DMS 273 treated with DMSO at 0.1 percent for 48 hours (cell line): ENCODE measurements around the gene ANO4.

Source experiments
- DNase-seq: peaks from one replicate; lab custom pipeline; 2025; lab: John Stamatoyannopoulos, UW

Gene ANO4

DNA sequence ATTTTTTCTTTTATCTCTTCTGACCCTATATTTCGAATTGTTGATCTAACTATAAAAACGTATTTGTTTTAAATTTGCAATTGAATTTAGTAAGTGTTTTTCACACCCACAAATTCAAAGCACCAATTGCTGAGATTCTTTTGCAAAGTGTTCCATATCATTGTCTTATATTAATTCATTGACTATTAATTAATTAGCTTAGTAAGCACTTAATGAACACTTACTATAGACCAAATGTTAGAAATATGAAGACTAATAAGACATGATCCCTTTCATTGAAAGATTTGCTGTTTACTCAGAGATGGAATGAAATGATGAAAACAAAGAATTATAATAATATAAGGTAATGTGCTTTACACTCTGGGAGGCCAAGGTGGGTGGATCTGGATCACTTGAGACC, 14.2 kb downstream of the ANO4 start:
- no peak for DNase-seq

DNA sequence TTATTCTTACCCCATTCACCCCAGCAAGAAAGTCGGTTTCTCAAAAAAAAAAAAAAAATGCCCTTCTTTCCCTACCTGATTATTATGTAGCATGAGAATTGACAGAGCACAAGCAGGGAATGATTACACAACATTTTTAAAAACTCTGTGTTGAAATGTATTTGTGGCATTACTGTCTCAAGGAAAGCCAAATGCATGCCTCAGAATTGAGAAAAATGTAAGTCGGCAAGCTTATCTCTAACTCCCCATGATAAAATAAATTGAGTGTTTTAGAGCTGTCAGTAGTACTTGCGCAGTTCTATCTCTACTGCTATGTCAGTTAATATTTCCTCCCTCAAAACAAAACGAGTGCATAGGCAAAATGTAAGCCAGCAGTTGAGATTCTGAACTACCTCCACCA, 25.7 kb downstream of the ANO4 start:
- DNase-seq = no peak

DNA sequence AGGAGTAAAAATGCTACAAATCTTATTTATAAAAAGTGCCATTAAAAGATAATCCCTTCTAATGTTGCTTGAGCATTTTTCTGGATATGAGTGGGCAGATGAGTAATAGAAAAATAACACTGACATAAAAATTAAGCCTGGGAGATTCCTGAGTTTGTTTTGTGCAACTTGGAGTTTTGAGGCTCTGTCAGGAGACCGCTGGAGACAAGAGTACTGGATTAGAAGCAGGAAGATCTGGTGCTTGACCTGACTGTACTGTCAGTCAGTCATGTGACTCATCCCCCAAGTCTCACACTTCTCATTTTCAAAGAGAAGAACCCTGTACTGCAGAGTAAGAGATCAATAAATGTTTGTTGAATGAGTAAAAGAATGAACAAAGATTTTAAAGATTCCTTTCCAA, 29.4 kb downstream of the ANO4 start:
- DNase-seq = no peak

DNA sequence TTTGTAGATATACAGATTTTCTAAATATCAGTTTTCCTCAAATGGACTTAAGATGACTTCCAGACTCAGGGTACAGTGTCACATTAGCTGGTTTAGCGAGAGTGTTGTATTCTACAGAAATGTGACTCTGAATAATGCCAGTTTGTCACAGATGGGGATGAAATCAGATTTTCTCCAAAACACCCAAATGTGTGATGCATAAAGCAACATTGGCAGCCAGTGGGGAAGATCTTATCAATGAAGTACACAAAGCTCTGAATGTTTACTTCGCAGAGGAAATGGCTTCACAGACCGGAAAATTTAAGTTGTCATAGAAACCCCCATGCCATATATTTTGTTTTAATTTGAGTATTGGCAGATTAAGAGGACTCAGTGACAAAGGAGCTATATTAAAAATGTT, 29.9 kb downstream of the ANO4 start:
- DNase-seq = no peak

DNA sequence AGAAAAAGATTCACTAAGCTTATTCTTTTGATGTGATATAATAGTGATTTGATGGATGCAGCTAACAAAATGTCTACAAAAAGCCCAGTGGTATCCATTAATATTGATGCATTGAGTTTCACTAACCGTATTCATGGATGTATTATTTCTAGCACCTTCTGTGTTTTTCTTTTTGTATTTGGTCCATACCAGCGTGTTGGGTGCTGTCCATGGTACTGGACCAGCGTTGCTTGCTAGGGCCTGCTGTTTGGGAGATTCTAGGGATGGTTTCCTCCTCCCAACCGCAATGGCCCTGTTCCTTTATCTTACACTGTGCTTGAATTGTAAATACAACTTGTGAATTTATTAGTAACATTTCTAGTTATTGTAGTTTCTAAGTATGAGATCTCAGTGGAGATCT, 31.7 kb downstream of the ANO4 start:
- DNase-seq = no peak

DNA sequence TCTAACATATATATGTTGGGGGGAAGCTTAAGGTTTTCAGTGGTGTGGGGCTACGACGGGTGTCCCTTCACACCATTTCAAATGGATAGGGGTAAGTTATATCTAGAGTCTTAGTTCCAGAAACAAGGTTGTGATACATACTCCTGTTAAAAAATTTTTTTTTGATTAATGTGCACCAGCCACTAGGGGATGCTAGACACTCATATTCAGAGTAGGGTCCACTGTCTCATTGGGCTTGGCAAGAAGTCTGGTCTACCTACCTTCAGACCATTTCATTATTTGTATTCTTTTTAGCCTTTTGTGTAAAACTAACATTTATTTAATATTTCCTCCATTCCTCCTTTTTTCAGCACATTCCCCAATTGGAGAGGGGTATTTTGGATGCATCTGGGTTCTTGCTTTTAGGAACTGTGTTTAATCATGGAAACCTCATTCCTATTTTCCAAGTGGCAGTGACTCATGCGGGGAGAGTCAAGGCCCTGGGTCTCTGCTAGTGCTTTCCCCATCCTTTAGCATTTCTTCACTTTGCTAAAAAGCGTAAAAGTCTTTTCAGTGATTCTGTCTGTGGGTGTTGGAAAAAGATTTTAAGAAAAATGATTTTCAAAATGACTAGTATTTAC, 33.4 kb downstream of the ANO4 start:
- peak; percentile 2 for DNase-seq

DNA sequence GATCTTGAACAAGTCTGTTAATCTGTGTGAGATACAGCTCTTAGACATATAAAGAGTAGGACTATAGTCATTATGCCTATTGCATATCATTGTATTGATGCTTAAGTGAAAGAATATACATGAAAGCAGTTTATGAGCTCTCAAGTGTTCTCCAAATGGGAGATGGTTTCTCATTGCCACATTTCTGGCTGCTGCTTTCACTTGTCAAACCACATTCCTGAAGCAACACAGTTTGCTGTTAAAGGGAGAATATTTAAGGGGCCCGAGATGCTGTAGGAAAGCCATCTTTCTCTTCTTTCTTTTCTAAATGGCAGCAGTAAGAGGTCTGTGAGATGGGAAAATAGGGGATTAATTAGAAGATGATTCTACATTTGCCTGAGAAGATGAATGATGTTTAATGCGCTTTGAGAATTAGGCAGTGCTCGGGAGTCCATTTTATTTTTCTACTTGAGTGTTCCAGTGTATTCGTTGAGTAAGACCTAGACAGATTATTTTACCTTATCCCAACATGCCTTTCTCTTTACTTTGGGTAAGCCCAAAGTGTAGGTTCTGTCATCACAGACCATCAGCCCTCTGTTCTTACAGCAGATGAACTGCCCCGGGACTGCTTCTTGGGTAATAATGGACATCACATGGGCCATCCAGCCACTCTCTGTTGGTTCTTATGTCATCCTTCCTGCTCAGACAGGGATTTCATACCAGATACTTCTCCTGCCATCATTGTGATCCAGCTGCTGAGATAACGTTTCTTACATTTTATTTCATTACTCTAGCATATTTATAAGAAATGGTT, 35.6 kb downstream of the ANO4 start:
- no peak for DNase-seq

DNA sequence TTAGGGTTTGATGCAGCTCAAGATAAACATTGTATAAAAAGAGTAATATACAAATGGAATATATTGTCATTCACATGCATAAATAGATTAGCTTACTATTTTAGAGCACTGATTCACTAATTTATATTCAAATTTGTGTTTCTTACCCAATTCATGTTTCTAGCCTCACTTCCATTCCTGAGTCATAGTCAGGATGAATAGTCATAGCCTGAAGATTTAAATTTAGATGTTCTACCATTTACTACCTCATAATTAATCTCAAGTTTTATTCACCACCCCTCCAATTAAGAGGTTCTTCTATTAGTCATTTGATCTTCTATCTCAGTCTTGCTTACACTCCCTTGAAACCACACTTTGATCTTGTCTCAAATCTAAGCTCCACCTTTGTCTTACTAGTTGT, 38.7 kb downstream of the ANO4 start:
- DNase-seq = no peak

DNA sequence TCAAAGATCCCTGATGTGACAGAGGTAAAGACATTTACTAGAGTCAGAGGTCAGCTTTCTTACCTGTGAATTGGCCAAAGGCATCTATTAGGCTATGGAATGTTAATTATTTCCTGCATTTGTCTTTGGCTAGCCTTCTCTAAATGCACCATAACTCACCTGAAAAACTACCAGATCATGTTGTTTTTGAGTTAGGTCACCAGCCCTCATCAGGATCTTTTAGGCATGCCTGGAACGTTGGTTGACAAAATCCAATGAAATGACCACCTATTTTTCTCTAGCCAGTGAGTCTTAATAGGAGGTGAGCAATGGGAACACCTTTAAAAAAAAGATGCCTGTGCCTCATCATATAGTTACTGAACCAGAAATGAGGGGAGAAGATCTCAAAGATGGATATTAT, 46.2 kb downstream of the ANO4 start:
- no peak for DNase-seq

DNA sequence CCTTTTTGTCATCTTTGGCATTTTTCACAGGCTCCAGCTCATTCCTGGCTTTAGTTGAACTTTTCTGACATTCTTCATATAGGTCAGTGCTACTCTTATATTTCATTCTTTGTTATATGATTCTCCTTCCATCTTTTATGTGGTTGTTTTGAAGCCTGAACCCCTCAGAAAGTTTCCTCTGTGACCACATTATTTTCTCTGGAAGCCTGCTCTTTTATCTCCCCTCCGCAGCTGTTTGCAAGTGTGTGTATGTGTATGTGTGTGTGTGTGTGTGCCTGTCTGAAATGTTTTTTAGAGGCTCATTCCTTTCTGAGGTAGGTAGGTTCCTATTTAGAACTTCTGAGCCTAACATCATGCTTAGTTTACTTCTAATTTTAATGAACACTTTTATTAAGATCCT, 47.6 kb downstream of the ANO4 start:
- no peak for DNase-seq

DNA sequence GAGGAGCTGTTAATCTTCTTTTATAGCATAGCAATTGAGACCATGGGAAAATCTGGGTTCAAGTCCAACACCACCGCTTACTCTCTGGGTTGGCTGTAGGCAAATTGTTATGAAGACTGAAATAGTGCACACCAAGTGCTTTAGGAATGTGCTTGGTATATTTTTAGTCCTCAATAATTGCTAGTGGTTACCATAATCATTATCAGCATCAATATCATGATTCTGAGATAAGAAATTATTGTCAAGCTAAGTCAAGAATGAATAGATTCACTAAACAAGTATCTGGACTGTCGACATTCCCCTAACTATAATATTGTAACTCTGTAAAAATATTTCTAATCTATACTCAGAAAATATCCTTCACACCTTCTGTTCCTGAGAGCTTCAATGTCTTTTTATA, 48.5 kb downstream of the ANO4 start:
- DNase-seq = no peak

DNA sequence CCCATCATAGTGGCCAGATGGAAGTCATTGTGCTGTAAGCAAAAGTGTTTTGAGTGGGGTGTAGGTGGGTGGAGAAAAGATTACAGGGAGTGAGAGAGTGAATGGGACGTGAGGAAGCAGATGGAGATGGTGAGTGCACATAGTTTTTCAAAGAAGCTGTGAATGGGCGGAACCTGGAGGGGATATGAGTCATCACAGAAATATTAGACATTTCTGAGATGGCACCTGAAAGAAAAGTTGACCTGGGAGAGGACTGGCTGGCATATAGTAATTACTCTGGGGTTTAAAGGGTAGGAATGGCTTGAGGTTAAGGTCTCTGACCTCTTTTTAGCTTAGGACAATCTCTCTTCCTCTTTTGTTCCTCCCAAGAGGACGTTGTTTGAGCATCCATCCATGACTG, 50.5 kb downstream of the ANO4 start:
- no peak for DNase-seq

DNA sequence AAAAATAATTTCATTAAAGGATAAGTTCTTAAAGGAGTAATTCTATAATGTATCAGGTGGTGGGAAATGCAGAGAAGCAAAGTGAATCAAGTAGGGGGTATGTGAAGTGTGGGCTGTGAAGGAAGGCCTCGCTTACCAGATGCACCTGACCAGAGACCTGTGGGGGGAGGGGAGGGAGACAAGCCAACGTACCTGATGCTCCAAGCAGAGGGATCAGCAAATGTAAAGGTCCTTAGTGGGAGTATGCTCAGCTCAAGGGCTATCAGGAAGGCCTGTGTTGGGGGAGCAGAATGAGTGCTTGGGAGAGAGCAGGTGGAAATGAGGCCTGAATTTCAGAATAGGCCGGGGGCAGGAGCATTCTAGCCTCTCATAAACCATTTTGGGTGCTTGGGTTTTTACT, 57.1 kb downstream of the ANO4 start:
- no peak for DNase-seq

DNA sequence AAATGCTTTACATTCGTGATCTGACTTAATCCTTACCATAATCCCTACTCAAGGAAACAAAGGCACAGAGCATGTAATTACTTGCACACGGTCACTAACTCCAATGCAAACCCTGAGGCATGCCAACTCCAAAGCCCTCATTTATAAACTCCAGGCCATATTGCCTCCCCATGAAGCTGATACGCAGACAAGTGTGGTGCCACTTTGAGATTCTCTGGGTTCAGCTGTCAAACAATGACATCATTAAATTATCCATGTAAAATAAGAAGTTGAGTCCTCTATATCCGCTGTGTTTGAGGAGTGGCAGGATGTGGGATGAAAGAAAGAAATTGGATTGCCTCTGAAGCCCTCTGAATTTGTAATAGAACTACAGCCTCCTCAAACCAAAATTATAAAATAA, 62.8 kb downstream of the ANO4 start:
- no peak for DNase-seq

DNA sequence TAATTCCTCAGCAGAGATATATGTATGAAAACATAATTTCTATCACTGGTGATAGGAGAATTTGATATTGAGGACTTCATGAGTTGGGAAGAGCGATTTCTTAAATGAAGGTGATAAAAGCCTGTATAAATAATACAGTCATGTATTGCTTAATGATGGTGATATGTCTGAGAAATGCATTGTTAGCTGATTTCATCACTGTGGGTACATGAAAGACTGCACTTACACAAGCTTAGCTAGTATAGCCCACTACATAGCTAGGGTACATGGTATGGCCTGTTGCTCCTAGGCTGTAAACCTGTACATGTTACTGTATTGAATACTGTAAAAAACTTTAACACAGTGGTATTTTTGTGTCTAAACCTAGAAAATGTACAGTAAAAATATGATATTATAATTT, 63.4 kb downstream of the ANO4 start:
- no peak for DNase-seq

DNA sequence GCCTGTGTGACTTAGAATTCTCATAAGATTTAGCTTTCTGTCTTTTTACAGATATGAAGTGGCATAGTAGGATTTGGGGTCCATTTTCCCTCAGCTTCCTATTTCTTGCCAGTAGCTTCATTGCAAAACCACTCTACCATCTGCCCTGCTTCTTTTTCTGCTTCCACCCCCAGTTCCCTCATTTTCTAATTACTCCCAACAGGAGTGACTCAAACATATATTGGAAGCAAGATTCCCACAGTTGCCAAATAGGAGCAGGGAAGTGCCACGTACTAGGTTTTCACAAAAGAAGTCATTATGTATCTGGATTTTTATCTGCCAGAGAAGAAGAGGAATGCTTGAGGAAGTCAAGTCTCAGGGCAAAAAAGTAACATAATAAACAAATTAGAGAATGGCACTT, 64.1 kb downstream of the ANO4 start:
- DNase-seq = no peak

DNA sequence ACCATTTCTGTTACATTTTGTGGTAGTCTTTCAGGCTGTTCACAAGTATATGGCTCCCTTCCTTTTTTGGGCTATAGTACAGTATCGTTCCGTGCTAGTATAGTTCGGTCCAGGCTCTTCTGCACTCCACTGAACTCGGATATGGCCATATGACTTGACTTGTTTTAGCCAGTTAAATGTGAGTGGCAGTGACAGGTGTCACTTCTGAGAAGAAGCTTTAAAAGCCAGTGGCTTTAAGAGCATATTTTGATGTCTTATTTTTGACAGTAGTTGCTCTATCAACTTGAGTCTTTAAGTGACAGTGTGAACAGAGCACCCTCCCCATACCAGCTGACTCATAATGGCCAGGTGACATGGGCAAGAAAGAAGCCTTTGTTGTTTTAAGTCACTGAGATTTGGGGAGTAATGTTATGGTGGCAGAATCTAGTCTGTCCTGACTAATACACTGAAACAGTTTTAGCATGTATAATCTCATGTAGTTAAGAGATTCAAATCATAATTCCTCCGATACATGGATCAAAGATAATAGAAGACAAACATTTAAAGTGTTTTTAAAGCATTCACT, 64.6 kb downstream of the ANO4 start:
- no peak for DNase-seq

DNA sequence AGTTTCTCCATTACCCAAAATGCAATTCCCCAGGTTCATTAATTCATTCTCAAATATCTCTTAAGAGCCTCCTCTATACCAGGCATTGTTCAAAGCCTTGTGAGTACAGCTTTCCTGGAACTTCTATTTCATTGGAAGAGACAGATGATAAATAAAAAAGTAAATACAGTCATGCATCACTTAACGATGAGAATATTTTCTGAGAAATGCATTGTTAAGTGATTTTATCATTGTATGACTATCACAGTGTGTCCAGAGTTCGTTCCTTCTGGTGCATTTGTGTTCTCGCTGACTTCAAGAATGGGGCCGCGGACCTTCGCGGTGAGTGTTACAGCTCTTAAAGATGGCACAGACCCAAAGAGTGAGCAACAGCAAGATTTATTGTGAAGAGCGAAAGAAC, 66.0 kb downstream of the ANO4 start:
- no peak for DNase-seq

DNA sequence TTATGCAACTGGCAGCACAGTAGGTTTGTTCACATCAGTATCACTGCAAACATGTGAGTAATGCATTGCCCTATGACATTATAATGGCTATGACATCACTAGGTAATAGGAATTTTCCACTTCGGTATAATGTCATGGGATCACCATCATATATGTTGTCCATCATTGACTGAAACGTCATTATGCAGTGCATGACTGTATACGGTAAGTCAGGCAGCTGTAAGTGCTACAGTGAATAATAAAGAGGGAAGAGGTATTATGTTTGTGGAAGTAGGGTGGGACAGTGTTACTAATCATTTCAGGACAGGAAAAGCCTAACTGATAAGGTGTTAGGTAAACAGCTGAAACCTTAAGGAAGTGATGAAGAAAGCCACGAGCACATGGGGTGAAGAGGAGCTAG, 68.1 kb downstream of the ANO4 start:
- no peak for DNase-seq

DNA sequence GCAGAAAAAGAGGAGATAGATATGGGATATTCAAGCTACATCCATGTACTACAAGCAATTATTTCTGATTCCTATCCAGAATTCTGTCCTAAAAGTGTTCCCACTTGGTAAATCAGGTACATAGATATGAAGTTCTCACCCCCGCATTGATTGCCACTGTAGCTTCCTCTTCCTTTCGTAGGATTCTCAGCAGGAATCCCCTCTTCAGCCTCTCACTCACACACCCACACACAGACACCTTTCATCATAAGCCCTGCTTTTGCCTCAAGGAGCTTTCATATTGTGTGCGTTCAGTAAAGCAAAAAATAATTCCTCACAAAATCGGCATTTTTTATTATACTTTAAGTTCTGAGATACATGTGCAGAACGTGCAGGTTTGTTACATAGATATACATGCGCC, 69.8 kb downstream of the ANO4 start:
- DNase-seq = no peak

DNA sequence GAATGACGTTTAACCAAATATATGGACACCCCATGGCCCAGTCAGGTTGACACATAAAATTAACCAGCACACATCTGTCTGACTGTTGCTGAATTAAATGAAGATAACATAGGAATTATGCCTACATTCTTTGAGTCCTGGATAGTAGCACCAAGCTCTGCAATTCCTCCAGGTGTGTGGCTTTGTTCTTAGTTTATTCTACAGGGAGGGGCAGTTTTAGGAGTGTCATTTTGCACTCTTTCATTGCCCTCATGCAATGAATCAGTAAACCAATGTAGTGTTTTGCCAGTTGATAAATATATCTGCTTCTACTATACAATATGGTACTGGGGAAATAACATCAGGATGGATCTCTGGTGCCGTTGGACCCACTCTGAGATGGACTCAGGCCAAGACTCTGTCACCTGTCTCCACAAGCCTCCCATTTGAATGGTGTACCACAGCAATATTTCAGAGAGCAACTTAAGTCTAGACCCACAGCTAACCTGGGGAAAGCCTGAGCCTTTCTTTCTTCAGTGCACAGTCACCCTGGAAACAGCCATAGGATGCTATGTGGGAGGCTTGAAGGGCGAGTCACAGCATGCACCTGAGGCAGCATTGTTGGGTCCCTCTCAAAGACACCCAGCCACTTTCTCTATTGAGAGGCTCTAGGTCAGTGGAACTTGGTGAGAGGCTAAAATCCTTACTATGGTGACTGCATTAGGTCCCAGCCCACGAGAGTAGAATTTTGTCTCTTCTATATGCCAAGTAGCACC, 73.2 kb downstream of the ANO4 start:
- no peak for DNase-seq

DNA sequence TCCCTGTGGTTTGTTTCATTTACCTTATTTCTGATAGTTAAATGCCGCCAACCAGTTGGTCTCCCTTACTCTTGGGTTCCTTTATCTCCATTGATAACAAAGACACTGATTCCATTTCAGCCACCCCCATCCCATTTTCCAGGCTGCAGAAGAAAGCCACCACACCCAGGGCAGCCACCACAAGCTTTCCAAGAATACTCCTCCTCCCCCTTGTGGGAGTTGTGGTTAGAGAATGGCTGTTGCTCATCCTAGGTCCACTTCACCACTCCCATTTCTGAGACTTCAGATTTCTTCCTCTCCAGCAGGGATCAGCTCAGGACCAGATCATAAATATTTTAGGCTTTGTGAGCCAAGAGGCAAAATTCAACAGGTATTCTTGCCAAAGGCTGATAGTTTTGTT, 73.9 kb downstream of the ANO4 start:
- DNase-seq = no peak

DNA sequence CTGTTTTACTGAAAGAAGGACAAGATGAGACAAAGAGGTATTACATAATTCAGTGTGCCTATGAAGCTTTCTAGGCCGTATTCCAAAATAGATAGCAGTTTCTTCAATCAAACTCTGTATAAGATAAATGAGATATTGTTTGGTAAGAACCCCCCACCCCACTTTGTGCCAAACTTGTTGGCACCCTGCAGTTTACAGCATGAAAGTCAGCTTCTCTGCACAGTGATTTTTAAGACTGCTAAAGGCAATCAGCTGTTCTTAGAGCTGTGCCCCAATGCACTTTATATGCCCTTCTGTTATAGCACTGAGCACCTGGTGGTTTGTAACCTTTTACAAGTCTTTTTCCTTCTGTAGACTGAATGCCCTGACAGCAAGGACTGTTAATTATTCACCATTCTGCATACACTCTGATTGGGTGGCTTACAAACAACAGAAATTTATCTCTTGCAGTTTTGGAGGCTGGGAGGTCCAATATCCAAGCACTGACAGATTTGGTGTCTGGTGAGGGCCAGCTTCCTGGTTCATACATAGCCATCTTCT, 76.7 kb downstream of the ANO4 start:
- no peak for DNase-seq
